ENCODE results near the gene ABCA1. TPM values are rescaled to one million over a fixed set of nuclear protein-coding genes. Genes with fewer than 3 reads are reported as not detected.

ABCA1 gene
- total RNA-seq, 1 donor from 2014 or later, result 49.5 TPM

DNA sequence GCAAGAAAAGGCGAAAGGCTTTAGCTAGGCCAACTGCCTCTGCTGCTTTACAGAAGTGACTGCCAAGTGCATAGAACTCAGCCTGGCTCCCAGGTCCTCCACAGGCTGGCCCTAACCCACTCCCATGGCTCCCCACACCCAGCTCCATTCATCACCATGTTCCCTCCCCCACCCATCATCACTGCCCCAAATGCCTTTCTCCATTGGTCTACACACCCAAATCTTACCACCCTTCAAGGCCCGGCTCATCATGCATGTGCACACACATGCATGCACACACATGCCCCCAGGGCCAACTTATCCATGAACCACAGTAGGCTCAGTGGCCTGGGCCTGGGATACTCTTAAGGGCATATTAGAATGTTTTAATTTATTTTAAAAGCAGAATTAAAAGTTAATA is 44.8 kb downstream of the ABCA1 start:
- no peak for DNase-seq (ENCODE audit: extremely low spot score, unreplicated experiment)
- TF ChIP-seq, protein P1, sequence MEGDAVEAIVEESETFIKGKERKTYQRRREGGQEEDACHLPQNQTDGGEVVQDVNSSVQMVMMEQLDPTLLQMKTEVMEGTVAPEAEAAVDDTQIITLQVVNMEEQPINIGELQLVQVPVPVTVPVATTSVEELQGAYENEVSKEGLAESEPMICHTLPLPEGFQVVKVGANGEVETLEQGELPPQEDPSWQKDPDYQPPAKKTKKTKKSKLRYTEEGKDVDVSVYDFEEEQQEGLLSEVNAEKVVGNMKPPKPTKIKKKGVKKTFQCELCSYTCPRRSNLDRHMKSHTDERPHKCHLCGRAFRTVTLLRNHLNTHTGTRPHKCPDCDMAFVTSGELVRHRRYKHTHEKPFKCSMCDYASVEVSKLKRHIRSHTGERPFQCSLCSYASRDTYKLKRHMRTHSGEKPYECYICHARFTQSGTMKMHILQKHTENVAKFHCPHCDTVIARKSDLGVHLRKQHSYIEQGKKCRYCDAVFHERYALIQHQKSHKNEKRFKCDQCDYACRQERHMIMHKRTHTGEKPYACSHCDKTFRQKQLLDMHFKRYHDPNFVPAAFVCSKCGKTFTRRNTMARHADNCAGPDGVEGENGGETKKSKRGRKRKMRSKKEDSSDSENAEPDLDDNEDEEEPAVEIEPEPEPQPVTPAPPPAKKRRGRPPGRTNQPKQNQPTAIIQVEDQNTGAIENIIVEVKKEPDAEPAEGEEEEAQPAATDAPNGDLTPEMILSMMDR (IDR thresholded peaks at IDR 0.05), result no peak
- Mint-ChIP-seq H3K9me3 (ENCODE audit: unreplicated experiment) (no peaks in the 10 kb centered on the region), H3K36me3 (ENCODE audit: unreplicated experiment) (peaks cover 87% of the 10 kb centered on the region), H3K4me1 (ENCODE audit: unreplicated experiment) (peaks cover 30% of the 10 kb centered on the region), H3K27ac (ENCODE audit: unreplicated experiment) (no peak overlapping the region), H3K4me3 (ENCODE audit: unreplicated experiment) (no peak overlapping the region), H3K27me3 (ENCODE audit: unreplicated experiment) (no peaks in the 10 kb centered on the region)

GRCh38 chr9:104882566-104882965 is 45.4 kb downstream of the ABCA1 start:
- Mint-ChIP-seq H3K27ac (ENCODE audit: unreplicated experiment) (no peak overlapping the region), H3K9me3 (ENCODE audit: unreplicated experiment) (no peaks in the 10 kb centered on the region), H3K4me3 (ENCODE audit: unreplicated experiment) (no peak overlapping the region), H3K27me3 (ENCODE audit: unreplicated experiment) (no peaks in the 10 kb centered on the region), H3K36me3 (ENCODE audit: unreplicated experiment) (peaks cover 87% of the 10 kb centered on the region), H3K4me1 (ENCODE audit: unreplicated experiment) (peaks cover 30% of the 10 kb centered on the region)
- TF ChIP-seq, protein P1 (IDR thresholded peaks at IDR 0.05), result no peak
- DNase-seq (ENCODE audit: extremely low spot score, unreplicated experiment), result no peak

- Mint-ChIP-seq H3K27ac (ENCODE audit: unreplicated experiment) (no peak overlapping the region), H3K4me3 (ENCODE audit: unreplicated experiment) (no peak overlapping the region), H3K4me1 (ENCODE audit: unreplicated experiment) (peaks cover 30% of the 10 kb centered on the region), H3K36me3 (ENCODE audit: unreplicated experiment) (peaks cover 86% of the 10 kb centered on the region), H3K27me3 (ENCODE audit: unreplicated experiment) (no peaks in the 10 kb centered on the region), H3K9me3 (ENCODE audit: unreplicated experiment) (no peaks in the 10 kb centered on the region)
- TF ChIP-seq, protein P1 (IDR thresholded peaks at IDR 0.05), result no peak
- DNase-seq (ENCODE audit: extremely low spot score, unreplicated experiment), result no peak
These were observed 45.9 kb downstream of the ABCA1 start for GRCh38 chr9:104882086-104882485.

DNA sequence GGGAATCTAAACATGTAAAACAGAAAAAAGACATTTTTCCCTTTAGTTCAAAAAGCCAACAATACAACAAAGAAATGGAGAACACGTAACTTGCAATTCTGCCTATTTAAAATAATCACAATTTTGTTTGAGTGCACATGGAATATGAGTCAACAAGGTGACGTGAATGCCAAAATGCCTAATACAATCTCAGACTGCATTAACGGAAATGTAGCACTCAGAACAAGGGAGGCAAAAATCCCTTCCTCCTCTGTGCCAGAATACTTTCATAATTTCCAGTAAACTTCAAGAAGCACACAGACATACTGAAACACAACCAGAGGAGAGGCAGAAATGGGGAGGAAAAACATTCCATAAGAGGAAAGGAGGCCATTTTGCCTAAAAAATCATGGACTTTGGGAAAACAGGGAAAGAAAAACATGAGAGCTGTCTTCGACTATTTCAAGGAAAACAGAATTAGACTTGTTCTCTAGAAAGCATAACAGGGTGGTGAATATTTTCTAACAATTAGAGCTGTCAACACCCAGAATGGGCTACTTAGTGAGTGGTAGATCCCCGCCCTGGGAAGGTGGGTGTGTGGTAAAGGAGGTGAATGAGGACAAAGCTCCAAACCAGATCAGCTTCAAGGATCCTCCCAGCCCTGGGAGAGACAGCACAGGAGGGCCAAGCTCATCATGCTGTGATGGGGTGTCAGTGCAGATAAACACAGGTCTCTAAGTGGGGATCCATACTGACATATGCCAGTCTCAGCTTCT is 48.2 kb downstream of the ABCA1 start:
- no peaks in the 10 kb centered on the region for H3K9me3 Mint-ChIP-seq (ENCODE audit: unreplicated experiment)
- peaks cover 80% of the 10 kb centered on the region for H3K36me3 Mint-ChIP-seq (ENCODE audit: unreplicated experiment)
- H3K4me3 Mint-ChIP-seq (ENCODE audit: unreplicated experiment), result no peak overlapping the region
- H3K27ac Mint-ChIP-seq (ENCODE audit: unreplicated experiment), result peak overlapping the region; percentile 72
- TF ChIP-seq, protein P1 (IDR thresholded peaks at IDR 0.05), result no peak
- no peak for DNase-seq (ENCODE audit: extremely low spot score, unreplicated experiment)
- no peaks in the 10 kb centered on the region for H3K27me3 Mint-ChIP-seq (ENCODE audit: unreplicated experiment)
- H3K4me1 Mint-ChIP-seq (ENCODE audit: unreplicated experiment), result peaks cover 28% of the 10 kb centered on the region

DNA sequence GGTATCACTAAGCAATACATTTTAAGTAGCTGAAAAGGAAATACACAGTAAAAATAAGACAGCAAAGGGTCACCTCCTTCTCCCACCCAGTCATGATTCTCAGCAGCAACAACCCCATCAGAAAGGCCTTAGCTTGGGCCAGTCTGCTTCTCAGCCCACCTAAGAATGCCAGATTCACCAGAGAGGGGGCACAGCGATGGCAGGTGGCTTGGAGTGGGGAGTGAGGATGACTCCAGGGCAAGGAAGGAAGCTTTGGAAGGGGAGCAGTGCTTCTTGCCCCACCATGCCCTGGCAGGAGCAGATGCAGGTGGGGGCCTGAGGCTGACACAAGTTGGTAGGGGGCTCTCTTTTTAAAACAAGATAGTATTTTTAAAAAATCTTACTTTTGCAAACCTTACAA is 51.4 kb downstream of the ABCA1 start:
- H3K9me3 Mint-ChIP-seq (ENCODE audit: unreplicated experiment), result no peaks in the 10 kb centered on the region
- no peak overlapping the region for H3K4me3 Mint-ChIP-seq (ENCODE audit: unreplicated experiment)
- peaks cover 51% of the 10 kb centered on the region for H3K36me3 Mint-ChIP-seq (ENCODE audit: unreplicated experiment)
- no peaks in the 10 kb centered on the region for H3K27me3 Mint-ChIP-seq (ENCODE audit: unreplicated experiment)
- H3K27ac Mint-ChIP-seq (ENCODE audit: unreplicated experiment), result no peak overlapping the region
- TF ChIP-seq, protein P1 (IDR thresholded peaks at IDR 0.05), result no peak
- DNase-seq (ENCODE audit: extremely low spot score, unreplicated experiment), result no peak
- peaks cover 38% of the 10 kb centered on the region for H3K4me1 Mint-ChIP-seq (ENCODE audit: unreplicated experiment)

Data from osteocyte (in vitro differentiated cells).